ENCODE results near the gene HNRNPR. TPM values are rescaled to one million over a fixed set of nuclear protein-coding genes. Genes with fewer than 3 reads are reported as not detected.

The HNRNPR gene
- total and polyA plus RNA-seq, 5 experiments from 2014 or later = 115 to 193 (median 182) TPM

DNA sequence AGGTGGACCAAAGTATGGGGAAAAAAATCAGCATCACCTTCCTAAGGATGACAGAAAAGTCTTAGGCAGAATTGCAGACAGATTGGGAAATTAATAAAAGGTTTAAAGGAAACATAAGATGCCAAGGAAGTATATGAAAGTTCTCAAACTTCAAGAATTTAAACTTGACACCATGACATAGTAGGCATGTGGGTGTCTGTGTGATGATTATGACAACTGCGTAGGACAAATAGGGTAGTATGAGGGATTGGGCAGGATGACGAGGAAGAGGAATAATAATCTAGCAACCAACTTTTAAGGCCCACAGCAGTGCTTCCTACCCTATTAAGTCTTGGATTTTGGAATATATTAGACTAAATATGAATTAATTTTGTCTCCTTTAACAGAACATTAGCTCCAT lies 52.4 kb downstream of the HNRNPR start:
- Mint-ChIP-seq H3K4me3 (no peak overlapping the region), H3K27me3 (no peaks in the 10 kb centered on the region), H3K36me3 (peaks cover 0 to 33% (median 0%) of the 10 kb centered on the region in 3 donors), H3K9me3 (no peaks in the 10 kb centered on the region), H3K4me1 (peaks cover 0 to 3% (median 0%) of the 10 kb centered on the region in 4 donors), H3K27ac (no peak overlapping the region)
- DNase-seq (no peak), ATAC-seq (no peak)
- POLR2A ChIA-PET = no interaction called here

- Mint-ChIP-seq H3K36me3 (peaks cover 0 to 38% (median 3%) of the 10 kb centered on the region in 3 donors), H3K4me1 (peaks cover 0 to 3% (median 0%) of the 10 kb centered on the region in 4 donors), H3K9me3 (no peaks in the 10 kb centered on the region), H3K4me3 (no peak overlapping the region), H3K27ac (no peak overlapping the region), H3K27me3 (no peaks in the 10 kb centered on the region)
- POLR2A ChIA-PET = no interaction called here
- DNase-seq (no peak), ATAC-seq (no peak)
These were observed 53.1 kb downstream of the HNRNPR start for GRCh38 chr1:23290836-23291565.

DNA sequence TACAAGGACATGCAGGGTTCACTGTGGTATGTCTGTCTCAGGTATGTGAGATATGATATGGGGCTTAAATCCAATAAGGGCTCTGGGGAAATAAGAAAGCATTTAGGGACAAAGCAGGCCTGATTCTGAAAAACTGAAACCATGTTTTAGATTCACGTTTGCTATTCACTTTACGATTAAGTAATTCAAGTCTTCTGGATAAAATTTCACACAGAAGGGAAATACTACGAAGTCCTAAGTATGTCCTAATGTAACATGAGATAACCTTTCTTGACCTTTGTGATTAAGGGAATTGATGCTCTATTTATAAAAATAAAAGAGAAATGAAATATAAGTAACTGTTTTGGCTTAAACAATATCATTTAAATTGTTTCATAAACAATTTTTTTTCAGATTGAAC lies 55.4 kb downstream of the HNRNPR start:
- POLR2A ChIA-PET = no interaction called here
- Mint-ChIP-seq H3K27ac (peak overlapping the region in 1 of 10 donors; percentile 43), H3K4me3 (no peak overlapping the region), H3K36me3 (peaks cover 1 to 52% (median 3%) of the 10 kb centered on the region in 3 donors), H3K27me3 (no peaks in the 10 kb centered on the region), H3K4me1 (peaks cover 0 to 1% (median 0%) of the 10 kb centered on the region in 4 donors), H3K9me3 (no peaks in the 10 kb centered on the region)
- DNase-seq (no peak), ATAC-seq (no peak)

DNA sequence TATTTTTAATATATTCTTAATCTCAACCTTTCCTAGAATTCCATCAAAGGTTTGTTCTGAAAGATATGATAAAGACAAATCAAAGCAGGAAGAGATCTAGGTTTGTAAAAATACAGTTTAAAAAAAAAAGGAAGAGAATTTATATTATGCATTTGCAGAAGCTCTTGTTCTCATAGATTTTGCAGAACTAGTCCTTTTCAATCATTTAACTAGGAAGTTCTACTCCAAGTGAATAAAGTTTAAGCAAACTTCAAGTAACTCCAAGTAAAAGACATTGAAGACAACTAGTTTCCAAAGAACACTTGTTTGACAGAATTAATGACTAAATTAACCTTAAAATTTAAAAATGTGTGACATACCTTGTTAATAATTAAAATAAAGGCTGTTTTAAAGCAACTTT lies 55.9 kb downstream of the HNRNPR start:
- Mint-ChIP-seq H3K4me1 (peaks cover 0 to 1% (median 0%) of the 10 kb centered on the region in 4 donors), H3K36me3 (peaks cover 1 to 54% (median 3%) of the 10 kb centered on the region in 3 donors), H3K27ac (no peak overlapping the region), H3K4me3 (no peak overlapping the region), H3K9me3 (no peaks in the 10 kb centered on the region), H3K27me3 (no peaks in the 10 kb centered on the region)
- ATAC-seq = no peak
- POLR2A ChIA-PET = no interaction called here
- no peak for DNase-seq

DNA sequence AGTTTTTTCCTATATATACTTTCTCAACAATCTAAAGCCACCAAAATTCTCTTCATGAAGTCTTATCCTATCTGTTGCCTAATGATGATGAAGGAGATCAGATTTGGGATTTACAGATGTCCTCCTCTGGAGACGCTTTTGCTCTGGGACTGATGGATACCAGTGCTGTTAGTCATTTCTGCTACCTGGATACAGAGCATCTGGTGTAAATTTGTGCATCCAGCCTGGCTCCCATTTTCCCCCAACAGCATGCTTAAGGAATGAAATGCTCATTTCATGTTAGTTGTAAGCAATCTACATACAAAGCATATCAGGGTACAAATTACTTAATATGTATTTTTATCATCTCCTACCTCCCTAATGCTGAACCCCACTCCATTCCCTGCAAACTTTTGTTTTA lies 57.7 kb downstream of the HNRNPR start:
- Mint-ChIP-seq H3K36me3 (peaks cover 3 to 67% (median 6%) of the 10 kb centered on the region in 3 donors), H3K9me3 (no peaks in the 10 kb centered on the region), H3K4me3 (no peak overlapping the region), H3K27ac (no peak overlapping the region), H3K27me3 (no peaks in the 10 kb centered on the region), H3K4me1 (peaks cover 0 to 1% (median 0%) of the 10 kb centered on the region in 4 donors)
- DNase-seq (no peak), ATAC-seq (no peak)
- POLR2A ChIA-PET = no interaction called here

- POLR2A ChIA-PET = no interaction called here
- Mint-ChIP-seq H3K27ac (peak overlapping the region in 3 of 10 donors; percentile 7 to 75 (median 51)), H3K4me1 (peaks cover 0 to 5% (median 2%) of the 10 kb centered on the region in 4 donors), H3K9me3 (no peaks in the 10 kb centered on the region), H3K36me3 (peaks cover 3 to 73% (median 10%) of the 10 kb centered on the region in 3 donors), H3K27me3 (no peaks in the 10 kb centered on the region), H3K4me3 (no peak overlapping the region)
- DNase-seq (no peak), ATAC-seq (no peak)
These were observed 60.1 kb downstream of the HNRNPR start for GRCh38 chr1:23283667-23284602.

GRCh38 chr1:23282957-23283356 lies 61.1 kb downstream of the HNRNPR start:
- peak overlapping the region in 1 of 10 donors; percentile 27 for H3K27ac Mint-ChIP-seq
- H3K4me3 Mint-ChIP-seq = no peak overlapping the region
- DNase-seq (no peak), ATAC-seq (no peak)
- POLR2A ChIA-PET = no interaction called here
- no peaks in the 10 kb centered on the region for H3K27me3 Mint-ChIP-seq
- peaks cover 3 to 67% (median 10%) of the 10 kb centered on the region in 3 donors for H3K36me3 Mint-ChIP-seq
- H3K9me3 Mint-ChIP-seq = no peaks in the 10 kb centered on the region
- peaks cover 0 to 5% (median 2%) of the 10 kb centered on the region in 4 donors for H3K4me1 Mint-ChIP-seq

DNA sequence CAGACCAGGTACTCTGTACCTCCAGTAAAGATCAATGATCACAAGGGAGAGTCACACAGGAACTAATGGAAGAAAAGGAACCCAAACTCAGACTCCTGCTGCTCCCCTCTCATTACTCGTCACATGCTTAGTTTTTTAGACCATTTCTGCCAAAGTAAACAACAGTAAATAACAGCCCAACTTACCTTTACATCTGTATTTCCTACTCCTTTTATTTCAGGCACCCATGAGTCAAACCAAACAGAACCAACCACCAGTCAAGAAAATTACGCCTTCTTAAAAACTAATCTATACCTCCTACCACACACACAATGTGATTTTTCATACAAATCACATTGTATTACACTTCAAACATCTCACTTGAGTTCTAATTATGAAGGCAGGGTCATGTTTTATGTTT lies 65.4 kb downstream of the HNRNPR start:
- Mint-ChIP-seq H3K9me3 (no peaks in the 10 kb centered on the region), H3K4me3 (no peak overlapping the region), H3K36me3 (peaks cover 0 to 29% (median 8%) of the 10 kb centered on the region in 3 donors), H3K27me3 (peaks cover 6 to 19% (median 16%) of the 10 kb centered on the region in 5 donors), H3K27ac (peak overlapping the region in 2 of 10 donors; percentile 1 to 28), H3K4me1 (peaks cover 0 to 5% (median 2%) of the 10 kb centered on the region in 4 donors)
- ATAC-seq (no peak), DNase-seq (no peak)
- POLR2A ChIA-PET = no interaction called here

DNA sequence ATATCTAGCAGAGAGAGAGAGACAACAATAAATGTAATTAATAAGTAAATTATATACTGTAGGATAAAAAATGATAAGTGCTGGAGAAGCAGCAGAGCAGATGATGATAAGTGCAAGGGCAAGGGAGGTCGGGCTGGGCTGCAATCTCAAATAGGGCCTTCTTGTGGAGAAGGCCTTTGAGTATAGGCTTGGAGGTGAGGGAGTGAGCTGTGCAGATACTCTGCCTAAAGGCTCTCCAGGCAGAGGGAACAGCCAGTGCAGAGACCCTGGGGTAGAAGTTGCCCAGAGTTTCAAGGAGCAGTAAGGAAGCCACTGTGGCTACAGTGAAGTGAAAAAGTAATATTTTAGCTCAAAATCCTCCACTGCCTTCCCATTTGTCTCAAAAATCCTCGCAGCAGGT lies 67.6 kb downstream of the HNRNPR start:
- Mint-ChIP-seq H3K4me3 (no peak overlapping the region), H3K27ac (no peak overlapping the region), H3K36me3 (peaks cover 0 to 15% (median 4%) of the 10 kb centered on the region in 3 donors), H3K27me3 (peaks cover 6 to 33% (median 26%) of the 10 kb centered on the region in 5 donors), H3K4me1 (peaks cover 0 to 5% (median 2%) of the 10 kb centered on the region in 4 donors), H3K9me3 (no peaks in the 10 kb centered on the region)
- POLR2A ChIA-PET = no interaction called here
- no peak for ATAC-seq
- DNase-seq = no peak

- Mint-ChIP-seq H3K27ac (no peak overlapping the region), H3K4me3 (no peak overlapping the region), H3K36me3 (no peaks in the 10 kb centered on the region), H3K4me1 (peaks cover 0 to 1% (median 0%) of the 10 kb centered on the region in 4 donors), H3K9me3 (no peaks in the 10 kb centered on the region), H3K27me3 (peaks cover 6 to 52% (median 33%) of the 10 kb centered on the region in 5 donors)
- POLR2A ChIA-PET = no interaction called here
- DNase-seq = no peak
- no peak for ATAC-seq
These were observed 70.0 kb downstream of the HNRNPR start for GRCh38 chr1:23274134-23274505.

- Mint-ChIP-seq H3K4me3 (no peak overlapping the region), H3K27me3 (peaks cover 6 to 53% (median 38%) of the 10 kb centered on the region in 5 donors), H3K36me3 (no peaks in the 10 kb centered on the region), H3K27ac (no peak overlapping the region), H3K9me3 (no peaks in the 10 kb centered on the region), H3K4me1 (no peaks in the 10 kb centered on the region)
- ATAC-seq (no peak), DNase-seq (no peak)
- POLR2A ChIA-PET = no interaction called here
These were observed 70.5 kb downstream of the HNRNPR start for GRCh38 chr1:23273450-23274133.

- Mint-ChIP-seq H3K4me3 (no peak overlapping the region), H3K9me3 (no peaks in the 10 kb centered on the region)
These were observed 80.7 kb downstream of the HNRNPR start for GRCh38 chr1:23263380-23263887.

More at GRCh38 chr1:23263380-23263887, 80.7 kb downstream of the HNRNPR start:
- no peaks in the 10 kb centered on the region for H3K36me3 Mint-ChIP-seq
- ATAC-seq (no peak), DNase-seq (no peak)
- POLR2A ChIA-PET = no interaction called here
- H3K4me1 Mint-ChIP-seq = no peaks in the 10 kb centered on the region
- H3K27me3 Mint-ChIP-seq = peaks cover 0 to 25% (median 0%) of the 10 kb centered on the region in 5 donors
- H3K27ac Mint-ChIP-seq = no peak overlapping the region

Data from naive thymus-derived CD8-positive, alpha-beta T cell (primary cell).